SK-N-SH treated with all-trans-retinoic acid at 6 μM for 48 hours (cell line): ENCODE measurements around the gene DDA1.

ENCODE experiments used
- ATAC-seq: fragments of 200-7000 bp; cut with Tn5 transposase; 3 replicates; pipeline ENCODE4 v1.9.1; 2020; ENCODE audit warnings: mild to moderate bottlenecking, moderate library complexity
- ARNTL ChIP-seq: fragments of 450-650 bp; formaldehyde crosslinking; IDR thresholded peaks from 2 replicates; pipeline ENCODE4 v1.5.0; 2020; ENCODE audit warnings: low read depth, mild to moderate bottlenecking, moderate library complexity, borderline replicate concordance
- BACH2 ChIP-seq: fragments of 250-450 bp; sonication (Bioruptor Pico); IDR thresholded peaks from 2 replicates; pipeline ENCODE4 v1.9.0; 2021; ENCODE audit warnings: mild to moderate bottlenecking, borderline replicate concordance
- CSDC2 ChIP-seq: fragments of 250-450 bp; sonication (Bioruptor Pico); IDR thresholded peaks from 2 replicates; pipeline ENCODE4 v1.5.0; 2020; ENCODE audit warnings: mild to moderate bottlenecking, moderate library complexity
- ESRRG ChIP-seq: fragments of 250-450 bp; sonication (Bioruptor Pico); IDR thresholded peaks from 2 replicates; pipeline ENCODE4 v1.6.1; 2021; ENCODE audit warnings: mild to moderate bottlenecking
- GLIS3 ChIP-seq: fragments of 250-450 bp; sonication (Bioruptor Pico); IDR thresholded peaks from 2 replicates; pipeline ENCODE4 v1.5.0; 2020; ENCODE audit warnings: mild to moderate bottlenecking, moderate library complexity
- ISL1 ChIP-seq: fragments of 250-450 bp; sonication (Bioruptor Pico); IDR thresholded peaks from 2 replicates; pipeline ENCODE4 v2.1.2; 2022; ENCODE audit warnings: mild to moderate bottlenecking, moderate library complexity
- PATZ1 ChIP-seq: fragments of 250-450 bp; sonication (Bioruptor Pico); IDR thresholded peaks from 2 replicates; pipeline ENCODE4 v1.8.0; 2020; ENCODE audit warnings: mild to moderate bottlenecking, moderate library complexity, borderline replicate concordance
- RARB ChIP-seq: fragments of 250-450 bp; sonication (Bioruptor Pico); IDR thresholded peaks from 2 replicates; pipeline ENCODE4 v1.8.0; 2021; ENCODE audit warnings: mild to moderate bottlenecking, moderate library complexity
- SNAI2 ChIP-seq: fragments of 250-450 bp; sonication (Bioruptor Pico); IDR thresholded peaks from 2 replicates; pipeline ENCODE4 v1.5.0; 2020; ENCODE audit warnings: mild to moderate bottlenecking, moderate library complexity
- TCF4 ChIP-seq: fragments of 250-450 bp; sonication (Bioruptor Pico); IDR thresholded peaks from 2 replicates; pipeline ENCODE4 v1.8.0; 2021; ENCODE audit warnings: mild to moderate bottlenecking, moderate library complexity, borderline replicate concordance
- TOX ChIP-seq: fragments of 250-450 bp; sonication (Bioruptor Pico); IDR thresholded peaks from 2 replicates; pipeline ENCODE4 v1.8.0; 2021; ENCODE audit warnings: mild to moderate bottlenecking, moderate library complexity, borderline replicate concordance
- ZFP3 ChIP-seq: fragments of 250-450 bp; sonication (Bioruptor Pico); IDR thresholded peaks from 2 replicates; pipeline ENCODE4 v1.5.0; 2020; ENCODE audit warnings: mild to moderate bottlenecking, moderate library complexity
- ZFP30 ChIP-seq: fragments of 450-650 bp; formaldehyde crosslinking; IDR thresholded peaks from 2 replicates; pipeline ENCODE4 v1.5.0; 2022; ENCODE audit warnings: mild to moderate bottlenecking, moderate library complexity
- ZNF70 ChIP-seq: fragments of 450-650 bp; formaldehyde crosslinking; IDR thresholded peaks from 2 replicates; pipeline ENCODE4 v1.5.0; 2020; ENCODE audit warnings: mild to moderate bottlenecking, moderate library complexity
- ZNF8 ChIP-seq: fragments of 450-650 bp; formaldehyde crosslinking; IDR thresholded peaks from 2 replicates; pipeline ENCODE4 v1.5.0; 2020; ENCODE audit warnings: mild to moderate bottlenecking, moderate library complexity
- TF ChIP-seq, protein P1 (sequence below): fragments of 250-450 bp; sonication (Bioruptor Pico); IDR thresholded peaks from 2 replicates; pipeline ENCODE4 v1.5.1; 2021; ENCODE audit warnings: mild to moderate bottlenecking, moderate library complexity
- TF ChIP-seq, protein P2 (sequence below): fragments of 250-450 bp; sonication (Bioruptor Pico); IDR thresholded peaks from 2 replicates; pipeline ENCODE4 v1.5.0; 2020; ENCODE audit warnings: mild to moderate bottlenecking, moderate library complexity
- TF ChIP-seq, protein P3 (sequence below): fragments of 250-450 bp; sonication (Bioruptor Pico); IDR thresholded peaks from 2 replicates; pipeline ENCODE4 v1.8.0; 2021; ENCODE audit warnings: low read depth, mild to moderate bottlenecking, moderate library complexity, borderline replicate concordance

Gene DDA1

GRCh38 chr19:17300992-17301619 is 8.3 kb upstream of the DDA1 start:
- no peak for ATAC-seq
- TF ChIP-seq BACH2 (CRISPR knock-in tag), result no peak
- TF ChIP-seq ZFP3 (CRISPR knock-in tag), result no peak
- TF ChIP-seq, protein P1, sequence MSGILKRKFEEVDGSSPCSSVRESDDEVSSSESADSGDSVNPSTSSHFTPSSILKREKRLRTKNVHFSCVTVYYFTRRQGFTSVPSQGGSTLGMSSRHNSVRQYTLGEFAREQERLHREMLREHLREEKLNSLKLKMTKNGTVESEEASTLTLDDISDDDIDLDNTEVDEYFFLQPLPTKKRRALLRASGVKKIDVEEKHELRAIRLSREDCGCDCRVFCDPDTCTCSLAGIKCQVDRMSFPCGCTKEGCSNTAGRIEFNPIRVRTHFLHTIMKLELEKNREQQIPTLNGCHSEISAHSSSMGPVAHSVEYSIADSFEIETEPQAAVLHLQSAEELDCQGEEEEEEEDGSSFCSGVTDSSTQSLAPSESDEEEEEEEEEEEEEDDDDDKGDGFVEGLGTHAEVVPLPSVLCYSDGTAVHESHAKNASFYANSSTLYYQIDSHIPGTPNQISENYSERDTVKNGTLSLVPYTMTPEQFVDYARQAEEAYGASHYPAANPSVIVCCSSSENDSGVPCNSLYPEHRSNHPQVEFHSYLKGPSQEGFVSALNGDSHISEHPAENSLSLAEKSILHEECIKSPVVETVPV (CRISPR knock-in tag), result no peak
- TF ChIP-seq TCF4, result no peak
- TF ChIP-seq PATZ1 (CRISPR knock-in tag), result no peak

DNA sequence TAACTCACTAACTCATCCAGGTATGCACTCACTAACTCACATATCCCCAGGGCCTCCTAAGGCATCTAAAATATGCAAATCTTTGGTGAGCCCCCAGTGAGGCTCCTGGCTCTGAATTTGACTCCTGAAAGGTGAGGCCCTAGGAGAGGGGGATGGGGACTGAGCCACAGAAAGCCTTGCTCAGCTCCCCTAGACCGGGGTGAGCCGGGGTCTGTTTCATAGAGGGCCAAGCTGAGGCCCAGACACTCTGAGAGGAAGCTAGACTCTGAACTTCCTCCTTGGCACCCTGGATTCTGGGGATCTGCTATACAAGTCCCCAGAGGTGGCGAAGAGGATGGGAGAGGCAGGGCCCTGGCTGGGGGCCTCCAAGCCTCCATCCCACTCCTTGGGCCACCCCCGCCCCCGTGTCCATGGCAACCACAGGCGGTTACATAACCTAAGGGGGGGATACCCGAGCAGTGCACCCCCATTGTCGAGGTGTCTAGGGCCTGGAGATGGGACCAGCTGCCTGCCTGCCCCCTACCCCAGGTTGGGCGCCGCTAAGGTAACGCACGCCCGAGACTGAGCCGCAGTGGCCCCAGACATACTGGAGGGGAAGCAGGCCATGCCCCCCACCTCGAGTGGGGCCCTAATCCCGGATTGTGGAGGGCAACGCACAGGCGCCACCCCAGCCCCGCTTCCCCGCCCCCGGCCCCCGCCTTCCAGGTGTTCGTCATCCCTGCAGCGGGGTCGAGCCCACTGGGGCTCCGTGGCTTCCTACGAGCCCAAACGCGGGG is 6.8 kb upstream of the DDA1 start:
- TF ChIP-seq ZFP30 (CRISPR knock-in tag) (no peak), ISL1 (no peak)
- ATAC-seq, result no peak

- peak; percentile 86 for ATAC-seq
- TF ChIP-seq BACH2 (CRISPR knock-in tag) (no peak), CSDC2 (CRISPR knock-in tag) (no peak), GLIS3 (CRISPR knock-in tag) (no peak), ZNF70 (0 out of 2 replicates have a peak, but pooled peaks have one; percentile 26), TCF4 (no peak), ZFP3 (CRISPR knock-in tag) (peak; percentile 99)
- TF ChIP-seq, protein P2, sequence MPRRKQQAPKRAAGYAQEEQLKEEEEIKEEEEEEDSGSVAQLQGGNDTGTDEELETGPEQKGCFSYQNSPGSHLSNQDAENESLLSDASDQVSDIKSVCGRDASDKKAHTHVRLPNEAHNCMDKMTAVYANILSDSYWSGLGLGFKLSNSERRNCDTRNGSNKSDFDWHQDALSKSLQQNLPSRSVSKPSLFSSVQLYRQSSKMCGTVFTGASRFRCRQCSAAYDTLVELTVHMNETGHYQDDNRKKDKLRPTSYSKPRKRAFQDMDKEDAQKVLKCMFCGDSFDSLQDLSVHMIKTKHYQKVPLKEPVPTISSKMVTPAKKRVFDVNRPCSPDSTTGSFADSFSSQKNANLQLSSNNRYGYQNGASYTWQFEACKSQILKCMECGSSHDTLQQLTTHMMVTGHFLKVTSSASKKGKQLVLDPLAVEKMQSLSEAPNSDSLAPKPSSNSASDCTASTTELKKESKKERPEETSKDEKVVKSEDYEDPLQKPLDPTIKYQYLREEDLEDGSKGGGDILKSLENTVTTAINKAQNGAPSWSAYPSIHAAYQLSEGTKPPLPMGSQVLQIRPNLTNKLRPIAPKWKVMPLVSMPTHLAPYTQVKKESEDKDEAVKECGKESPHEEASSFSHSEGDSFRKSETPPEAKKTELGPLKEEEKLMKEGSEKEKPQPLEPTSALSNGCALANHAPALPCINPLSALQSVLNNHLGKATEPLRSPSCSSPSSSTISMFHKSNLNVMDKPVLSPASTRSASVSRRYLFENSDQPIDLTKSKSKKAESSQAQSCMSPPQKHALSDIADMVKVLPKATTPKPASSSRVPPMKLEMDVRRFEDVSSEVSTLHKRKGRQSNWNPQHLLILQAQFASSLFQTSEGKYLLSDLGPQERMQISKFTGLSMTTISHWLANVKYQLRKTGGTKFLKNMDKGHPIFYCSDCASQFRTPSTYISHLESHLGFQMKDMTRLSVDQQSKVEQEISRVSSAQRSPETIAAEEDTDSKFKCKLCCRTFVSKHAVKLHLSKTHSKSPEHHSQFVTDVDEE (CRISPR knock-in tag), result no peak
Observed at GRCh38 chr19:17303167-17303939, 6.0 kb upstream of the DDA1 start, which contains the start of gene ABHD8. Gene ABHD8, minus strand, starts transcription at chr19:17303425. Its CDS starts 1,809 bp downstream, at chr19:17301616.

DNA sequence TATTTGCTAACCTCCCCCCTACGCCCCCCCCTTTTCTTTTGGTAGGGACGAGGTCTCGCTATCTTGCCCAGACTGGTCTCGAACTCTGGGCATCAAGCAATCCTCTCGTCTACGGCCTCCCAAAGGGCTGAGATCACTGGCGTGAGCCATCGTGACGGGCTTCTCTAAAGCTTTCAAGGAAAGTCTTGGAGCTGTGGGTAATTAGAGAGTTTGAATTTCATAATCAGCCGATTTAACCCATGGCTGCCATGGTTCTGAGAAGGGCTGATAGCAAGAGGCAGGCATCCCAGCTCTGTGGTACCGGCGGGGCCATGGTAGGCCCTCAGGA is 5.5 kb upstream of the DDA1 start:
- TF ChIP-seq SNAI2 (CRISPR knock-in tag), result no peak
- TF ChIP-seq ARNTL (CRISPR knock-in tag), result no peak
- TF ChIP-seq, protein P3, sequence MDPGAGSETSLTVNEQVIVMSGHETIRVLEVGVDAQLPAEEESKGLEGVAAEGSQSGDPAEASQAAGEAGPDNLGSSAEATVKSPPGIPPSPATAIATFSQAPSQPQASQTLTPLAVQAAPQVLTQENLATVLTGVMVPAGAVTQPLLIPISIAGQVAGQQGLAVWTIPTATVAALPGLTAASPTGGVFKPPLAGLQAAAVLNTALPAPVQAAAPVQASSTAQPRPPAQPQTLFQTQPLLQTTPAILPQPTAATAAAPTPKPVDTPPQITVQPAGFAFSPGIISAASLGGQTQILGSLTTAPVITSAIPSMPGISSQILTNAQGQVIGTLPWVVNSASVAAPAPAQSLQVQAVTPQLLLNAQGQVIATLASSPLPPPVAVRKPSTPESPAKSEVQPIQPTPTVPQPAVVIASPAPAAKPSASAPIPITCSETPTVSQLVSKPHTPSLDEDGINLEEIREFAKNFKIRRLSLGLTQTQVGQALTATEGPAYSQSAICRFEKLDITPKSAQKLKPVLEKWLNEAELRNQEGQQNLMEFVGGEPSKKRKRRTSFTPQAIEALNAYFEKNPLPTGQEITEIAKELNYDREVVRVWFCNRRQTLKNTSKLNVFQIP, result no peak
- no peak for TF ChIP-seq PATZ1 (CRISPR knock-in tag)
- TF ChIP-seq TOX (CRISPR knock-in tag), result no peak
- no peak for TF ChIP-seq ESRRG (CRISPR knock-in tag)
- no peak for TF ChIP-seq ZFP3 (CRISPR knock-in tag)
- TF ChIP-seq RARB (CRISPR knock-in tag), result no peak
- TF ChIP-seq ZNF8 (CRISPR knock-in tag), result no peak
- TF ChIP-seq BACH2 (CRISPR knock-in tag), result no peak
- TF ChIP-seq TCF4, result no peak
- ATAC-seq, result no peak
